NCI-H526 (cell line): ENCODE results near the gene HPD.

Experiments used
- DNase-seq, 2 experiments: peaks; one replicate each; lab custom pipeline; 2025; lab: John Stamatoyannopoulos, UW

Gene HPD

DNA sequence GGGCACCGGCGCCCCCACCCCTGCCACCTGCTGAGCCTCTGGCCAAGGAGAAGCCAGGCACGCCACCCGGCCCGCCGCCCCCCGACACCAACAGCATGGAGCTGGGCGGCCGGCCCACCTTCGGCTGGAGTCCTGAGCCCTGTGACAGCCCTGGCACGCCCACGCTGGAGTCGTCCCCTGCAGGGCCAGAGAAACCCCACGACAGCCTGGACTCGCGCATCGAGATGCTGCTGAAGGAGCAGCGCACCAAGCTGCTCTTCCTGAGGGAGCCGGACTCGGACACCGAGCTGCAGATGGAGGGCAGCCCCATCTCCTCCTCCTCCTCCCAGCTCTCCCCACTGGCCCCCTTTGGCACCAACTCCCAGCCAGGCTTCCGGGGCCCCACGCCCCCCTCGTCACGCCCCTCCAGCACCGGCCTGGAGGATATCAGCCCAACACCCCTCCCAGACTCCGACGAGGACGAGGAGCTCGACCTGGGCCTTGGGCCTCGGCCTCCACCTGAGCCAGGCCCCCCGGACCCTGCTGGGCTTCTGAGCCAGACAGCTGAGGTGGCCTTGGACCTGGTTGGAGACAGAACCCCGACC, 48.3 kb downstream of the HPD start:
- DNase-seq, result no peak

DNA sequence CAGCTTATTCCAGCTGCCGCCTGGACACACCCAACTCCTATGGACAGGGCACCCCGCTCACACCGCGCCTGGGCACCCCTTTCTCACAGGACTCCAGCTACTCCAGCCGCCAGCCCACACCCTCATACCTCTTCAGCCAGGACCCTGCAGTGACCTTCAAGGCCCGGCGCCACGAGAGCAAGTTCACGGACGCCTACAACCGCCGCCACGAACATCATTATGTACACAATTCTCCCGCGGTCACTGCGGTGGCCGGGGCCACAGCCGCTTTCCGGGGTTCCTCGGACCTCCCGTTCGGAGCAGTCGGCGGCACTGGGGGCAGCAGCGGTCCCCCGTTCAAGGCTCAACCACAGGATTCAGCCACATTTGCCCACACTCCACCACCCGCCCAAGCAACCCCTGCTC, 48.9 kb downstream of the HPD start:
- DNase-seq, result no peak

DNA sequence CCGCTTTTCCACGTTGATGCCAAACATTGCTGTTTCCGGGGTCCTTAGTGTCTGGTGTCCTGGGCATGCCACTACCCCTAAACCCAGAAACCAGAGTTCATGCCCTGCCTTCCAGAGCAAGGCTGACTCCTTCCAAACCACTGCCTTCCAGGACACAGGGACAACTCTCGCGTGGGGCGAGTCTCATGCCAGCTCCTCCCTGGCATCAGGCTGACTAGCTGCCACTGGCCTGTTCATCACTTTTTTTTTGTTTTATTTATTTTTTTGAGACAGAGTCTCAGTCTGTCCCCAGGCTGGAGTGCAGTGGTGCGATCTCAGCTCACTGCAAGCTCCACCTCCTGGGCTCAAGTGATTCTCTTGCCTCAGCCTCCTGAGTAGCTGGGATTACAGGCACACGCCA, 50.0 kb downstream of the HPD start:
- no peak for DNase-seq

GRCh38 chr12:121807642-121808347, 50.9 kb downstream of the HPD start:
- no peak for DNase-seq

DNA sequence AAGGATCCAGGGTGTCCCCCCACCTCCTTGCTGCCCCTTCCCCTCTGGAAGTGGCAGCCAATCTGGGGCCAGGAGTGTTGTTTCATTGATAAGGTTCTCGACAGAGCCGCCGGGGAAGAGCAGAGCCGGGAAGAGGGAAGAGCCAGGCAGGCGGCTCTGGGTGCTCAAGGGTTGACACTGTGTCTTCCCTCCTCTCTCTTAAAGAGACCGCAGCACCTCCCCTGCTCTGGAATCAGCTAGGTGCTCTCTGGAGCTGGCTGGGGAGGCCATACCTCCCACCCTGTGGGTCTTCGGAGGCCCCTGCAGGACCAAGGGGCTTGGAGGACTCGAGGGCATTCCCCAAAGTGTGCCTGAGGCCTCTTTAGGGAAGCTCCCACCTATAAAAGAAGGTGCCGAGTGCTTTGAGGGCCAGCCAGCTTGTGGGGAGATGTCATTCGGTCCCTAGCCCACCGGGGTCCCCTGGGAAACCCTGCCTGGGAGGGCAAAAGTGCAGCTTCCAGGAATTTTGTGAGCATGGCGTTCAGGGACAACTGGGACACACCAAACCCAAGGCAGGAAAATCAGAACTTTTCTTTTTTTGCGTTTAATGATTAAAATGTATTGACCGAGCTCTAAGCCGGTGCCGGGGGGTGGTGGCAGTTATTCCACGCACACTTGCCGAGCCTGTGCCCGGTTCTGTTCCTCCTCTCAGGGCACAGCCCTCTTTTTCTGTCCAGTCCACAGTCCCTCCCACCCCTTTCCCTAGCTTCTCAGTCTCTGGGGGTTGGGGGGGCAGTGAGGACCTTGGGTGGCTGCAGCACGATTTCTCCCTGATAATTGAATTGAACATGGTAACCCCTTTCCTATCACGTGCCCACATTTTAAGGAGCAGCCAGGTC, 51.9 kb downstream of the HPD start:
- peak; percentile 21 to 79 for DNase-seq

- DNase-seq, result peak; percentile 37 to 39
Measured at GRCh38 chr12:121806009-121806545, 52.6 kb downstream of the HPD start.

GRCh38 chr12:121805171-121806008, 53.3 kb downstream of the HPD start:
- peak in 1 of 2 experiments; percentile 50 for DNase-seq

DNA sequence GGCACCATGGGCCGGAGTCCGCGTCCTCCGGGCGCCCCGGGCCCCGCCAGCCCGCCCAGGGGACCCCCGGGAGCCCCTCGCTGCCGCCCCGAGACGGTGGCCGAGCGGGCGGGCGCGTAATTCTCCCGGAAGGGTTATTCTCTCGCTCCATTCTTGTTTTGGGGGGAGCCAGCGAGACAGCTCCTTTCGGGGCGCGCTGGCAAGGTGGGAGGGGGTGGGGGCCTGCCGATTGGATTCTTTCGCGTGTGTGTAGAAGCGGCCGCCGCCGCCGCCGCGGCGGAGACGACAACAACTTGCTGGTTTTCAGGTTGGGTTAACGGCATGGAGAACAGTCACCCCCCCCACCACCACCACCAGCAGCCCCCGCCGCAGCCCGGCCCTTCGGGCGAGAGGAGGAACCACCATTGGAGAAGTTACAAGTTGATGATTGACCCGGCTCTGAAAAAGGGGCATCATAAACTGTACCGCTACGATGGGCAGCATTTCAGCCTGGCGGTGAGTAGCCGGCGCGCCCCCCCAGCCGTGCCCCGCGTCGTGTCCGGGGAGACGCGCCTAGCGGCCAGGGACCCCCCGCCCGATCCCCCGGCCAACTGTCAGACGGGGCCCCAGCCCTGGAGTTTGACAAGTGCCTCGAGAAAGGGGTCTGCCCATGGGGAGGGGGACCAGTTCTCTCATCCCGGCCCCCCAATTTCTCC, 54.1 kb downstream of the HPD start:
- peak; percentile 38 to 53 for DNase-seq

GRCh38 chr12:121803861-121804416, 54.7 kb downstream of the HPD start, which contains the start of gene SETD1B:
Gene SETD1B (plus strand): TSS chr12:121804009. CDS start chr12:121804738, 729 bp downstream.
- DNase-seq, result peak; percentile 19 to 77

GRCh38 chr12:121802843-121803698, 55.6 kb downstream of the HPD start:
- peak; percentile 89 to 95 for DNase-seq

DNA sequence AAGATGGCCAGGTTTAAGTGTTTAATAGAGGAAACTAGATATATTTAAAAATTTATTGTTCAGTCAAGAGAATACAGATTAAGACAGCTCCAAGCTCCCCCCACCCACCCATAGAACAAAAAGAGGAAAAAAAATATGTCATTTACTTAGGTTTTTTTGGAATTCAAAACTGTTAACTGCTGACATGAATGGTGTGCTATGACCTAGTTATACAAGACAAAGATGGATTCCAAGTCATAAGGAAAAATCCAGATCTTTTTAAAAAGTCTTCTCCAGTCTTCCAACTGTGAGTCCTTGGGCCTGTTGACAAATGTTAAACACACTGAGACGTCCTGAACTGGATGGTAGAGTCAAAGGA, 56.2 kb downstream of the HPD start:
- DNase-seq, result no peak

- DNase-seq, result peak in 1 of 2 experiments; percentile 63
Measured at GRCh38 chr12:121801595-121802484, 56.8 kb downstream of the HPD start.

DNA sequence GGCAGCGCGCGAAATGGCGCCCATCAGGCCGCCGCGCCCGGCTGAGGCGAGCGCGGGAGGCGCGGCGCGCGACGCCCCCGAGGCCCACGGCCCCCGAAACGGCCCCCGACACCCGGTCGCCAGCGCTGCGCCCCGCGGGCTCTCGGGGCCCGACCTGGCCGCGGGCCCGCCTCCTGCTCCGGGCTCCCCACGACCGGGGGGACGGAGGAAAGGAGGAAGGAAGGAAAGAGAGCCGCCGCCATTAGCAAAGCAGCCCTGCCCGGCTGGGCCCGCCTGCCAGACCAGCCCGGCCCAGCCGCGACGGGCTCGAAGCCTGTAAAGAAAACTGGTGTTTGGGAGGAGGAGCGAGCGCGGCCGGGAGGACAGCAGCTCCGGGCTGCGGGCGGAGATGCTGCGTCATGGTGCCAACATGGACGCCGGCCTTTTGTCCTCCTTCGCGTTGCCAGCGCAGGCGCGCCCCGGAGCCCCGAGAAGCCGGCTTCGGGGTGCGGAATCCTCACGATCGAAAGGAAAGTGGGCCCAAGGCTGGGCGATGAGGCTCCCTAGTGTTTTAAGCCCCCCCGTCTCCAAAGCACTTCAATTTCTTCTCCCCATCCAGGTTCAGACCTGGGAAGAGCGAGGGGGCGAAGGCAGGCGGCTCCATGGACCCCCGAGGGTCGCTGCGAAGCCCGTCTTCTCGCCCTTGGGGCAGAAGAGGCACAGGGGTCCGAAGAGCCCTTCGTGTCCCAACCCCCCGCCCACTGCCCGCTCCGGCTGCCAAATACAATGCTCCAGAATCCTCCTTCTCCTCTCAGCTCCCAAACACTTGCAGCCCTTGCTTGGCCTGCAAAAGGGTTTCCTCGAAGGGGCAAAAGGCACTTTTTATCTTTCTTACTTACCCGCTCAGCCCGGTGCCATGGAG, 57.7 kb downstream of the HPD start:
- DNase-seq, result peak in 1 of 2 experiments; percentile 77

- peak; percentile 72 to 83 for DNase-seq
Measured at GRCh38 chr12:121799842-121800693, 58.6 kb downstream of the HPD start.

DNA sequence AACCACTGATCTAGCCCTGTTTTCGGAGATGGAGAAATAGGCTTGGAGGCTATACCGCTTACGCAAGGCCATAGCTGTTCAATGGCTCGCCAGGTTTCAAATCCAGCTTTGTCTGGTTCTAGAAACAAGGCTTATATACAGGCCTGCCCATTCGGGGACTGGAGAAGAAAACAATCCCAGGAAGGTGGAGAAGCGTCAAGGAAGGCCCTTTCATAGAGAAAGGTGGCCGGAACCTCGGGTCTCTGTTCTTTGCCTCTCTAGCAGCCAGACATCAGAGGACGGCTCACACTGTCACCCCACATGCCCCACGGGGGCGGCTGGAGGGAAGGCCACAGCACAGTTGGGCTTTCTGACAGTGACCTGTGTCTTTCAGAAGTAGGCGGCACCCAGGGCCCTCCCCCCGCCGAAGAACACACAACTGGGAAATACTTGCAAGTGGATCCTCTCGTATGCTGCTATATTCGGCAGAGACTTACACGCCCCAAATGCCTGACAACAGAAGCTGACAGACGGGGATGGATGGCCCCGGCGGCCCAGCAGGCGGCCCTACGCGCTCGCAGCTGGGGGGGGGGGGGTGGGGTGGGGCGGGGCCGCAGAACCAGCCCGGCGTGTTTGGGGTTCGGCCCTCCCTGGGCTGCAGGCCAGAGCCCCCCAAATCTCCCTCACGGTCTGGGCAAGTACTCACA, 59.4 kb downstream of the HPD start:
- DNase-seq, result peak; percentile 77

DNA sequence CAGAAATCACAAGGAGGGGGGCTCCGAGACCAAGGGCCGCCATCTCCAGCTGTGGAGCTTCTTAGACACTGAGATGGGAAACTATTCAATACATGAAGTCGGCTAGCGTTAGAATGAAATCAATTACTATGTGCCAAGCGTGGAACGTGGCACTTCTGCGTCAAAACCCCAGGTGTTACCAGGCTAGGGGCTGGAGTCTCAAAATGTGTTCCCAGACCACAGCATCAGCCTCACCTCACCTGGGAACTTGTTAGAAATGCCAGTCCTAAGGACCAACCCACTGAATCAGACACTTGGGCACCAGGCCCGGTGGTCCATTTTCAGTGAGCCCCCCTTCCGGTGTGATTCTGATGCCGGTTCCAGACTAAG, 59.9 kb downstream of the HPD start:
- DNase-seq, result peak in 1 of 2 experiments; percentile 63
